Hepatocyte (in vitro differentiated cells): ENCODE measurements around the gene NAV2.

Source experiments
- EZH2 ChIP-seq: fragments of 200-600 bp; sonication (generic); IDR thresholded peaks from 2 replicates; pipeline ENCODE4 v1.6.1; 2016; ENCODE audit warnings: antibody characterized with exemption, mild to moderate bottlenecking, borderline replicate concordance
- EZH2phosphoT487 ChIP-seq: fragments of 200-600 bp; sonication (generic); IDR thresholded peaks from one replicate; pipeline ENCODE4 v1.6.1; 2018; ENCODE audit warnings: antibody characterized with exemption, mild to moderate bottlenecking, low read depth, moderate library complexity; ENCODE audit not compliant: unreplicated experiment, severe bottlenecking
- TF ChIP-seq, protein P1 (sequence below): fragments of 200-600 bp; sonication (generic); IDR thresholded peaks from 2 replicates; pipeline ENCODE4 v1.5.1; 2016; ENCODE audit warnings: antibody characterized with exemption, mild to moderate bottlenecking; ENCODE audit not compliant: poor library complexity

DNA sequence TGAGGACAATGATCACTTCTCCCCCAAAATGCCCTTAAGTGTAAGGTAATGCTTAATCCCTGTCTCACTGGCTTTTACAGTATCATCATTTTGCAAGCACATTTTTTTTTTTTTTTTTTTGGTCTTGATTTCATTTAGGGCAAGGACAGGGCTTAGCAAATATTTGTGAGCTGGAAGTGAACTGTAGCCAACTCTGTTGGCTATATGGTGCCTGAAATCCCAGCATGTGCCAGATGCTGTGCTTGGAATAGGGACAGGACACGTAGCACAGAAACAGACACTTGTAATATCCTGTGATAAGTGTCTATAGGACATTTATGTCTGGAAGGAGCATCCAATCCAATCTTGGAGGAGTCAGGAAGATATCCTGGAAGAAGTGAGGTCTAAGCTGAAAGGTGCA, 198.3 kb downstream of the NAV2 start:
- TF ChIP-seq, protein P1, sequence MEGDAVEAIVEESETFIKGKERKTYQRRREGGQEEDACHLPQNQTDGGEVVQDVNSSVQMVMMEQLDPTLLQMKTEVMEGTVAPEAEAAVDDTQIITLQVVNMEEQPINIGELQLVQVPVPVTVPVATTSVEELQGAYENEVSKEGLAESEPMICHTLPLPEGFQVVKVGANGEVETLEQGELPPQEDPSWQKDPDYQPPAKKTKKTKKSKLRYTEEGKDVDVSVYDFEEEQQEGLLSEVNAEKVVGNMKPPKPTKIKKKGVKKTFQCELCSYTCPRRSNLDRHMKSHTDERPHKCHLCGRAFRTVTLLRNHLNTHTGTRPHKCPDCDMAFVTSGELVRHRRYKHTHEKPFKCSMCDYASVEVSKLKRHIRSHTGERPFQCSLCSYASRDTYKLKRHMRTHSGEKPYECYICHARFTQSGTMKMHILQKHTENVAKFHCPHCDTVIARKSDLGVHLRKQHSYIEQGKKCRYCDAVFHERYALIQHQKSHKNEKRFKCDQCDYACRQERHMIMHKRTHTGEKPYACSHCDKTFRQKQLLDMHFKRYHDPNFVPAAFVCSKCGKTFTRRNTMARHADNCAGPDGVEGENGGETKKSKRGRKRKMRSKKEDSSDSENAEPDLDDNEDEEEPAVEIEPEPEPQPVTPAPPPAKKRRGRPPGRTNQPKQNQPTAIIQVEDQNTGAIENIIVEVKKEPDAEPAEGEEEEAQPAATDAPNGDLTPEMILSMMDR, result no peak
- no peak for TF ChIP-seq EZH2
- TF ChIP-seq EZH2phosphoT487, result no peak
